Suprapubic skin (tissue), 4 donors: ENCODE results near the gene TBR1. TPM values are rescaled to one million over a fixed set of nuclear protein-coding genes. Genes with fewer than 3 reads are reported as not detected.

Experiments
- DNase-seq, 2 donors: peaks; one replicate each; pipeline ENCODE4 v3.0.0-alpha.2; 2019; ENCODE audit warnings: low spot score in 2 of 2
- H3K27ac ChIP-seq: fragments of 200-600 bp; sonication (generic); one replicate; pipeline ENCODE4 v1.5.1; 2019
- H3K27me3 ChIP-seq: fragments of 200-600 bp; sonication (generic); one replicate; pipeline ENCODE4 v1.5.1; 2019
- H3K36me3 ChIP-seq: fragments of 200-600 bp; sonication (generic); one replicate; pipeline ENCODE4 v1.5.1; 2019
- H3K4me1 ChIP-seq: fragments of 200-600 bp; sonication (generic); one replicate; pipeline ENCODE4 v1.5.1; 2019
- H3K4me3 ChIP-seq: fragments of 200-600 bp; sonication (generic); one replicate; pipeline ENCODE4 v1.5.1; 2019; ENCODE audit warnings: mild to moderate bottlenecking
- H3K9me3 ChIP-seq: fragments of 200-600 bp; sonication (generic); one replicate; pipeline ENCODE4 v1.5.1; 2019
- CTCF ChIP-seq, 2 donors: fragments of 200-600 bp in 1 of 2; fragments of 450-650 bp in 1 of 2; sonication (generic) in 1 of 2; IDR thresholded peaks; one replicate each; pipeline ENCODE4 v1.5.1; 2016 to 2019; ENCODE audit warnings: antibody characterized with exemption in 2 of 2, mild to moderate bottlenecking in 1 of 2, moderate library complexity in 1 of 2
- EP300 ChIP-seq: sonication (generic); formaldehyde crosslinking; IDR thresholded peaks from one replicate; pipeline ENCODE4 v1.6.1; 2017; ENCODE audit warnings: antibody characterized with exemption
- POLR2A ChIP-seq, 2 donors: fragments of 450-650 bp; IDR thresholded peaks; one replicate each; pipeline ENCODE4 v1.6.1; 2017; ENCODE audit warnings: antibody characterized with exemption in 2 of 2, mild to moderate bottlenecking in 2 of 2, moderate library complexity in 2 of 2
- POLR2AphosphoS5 ChIP-seq, 3 donors: sonication (generic); formaldehyde crosslinking; IDR thresholded peaks; one replicate each; pipeline ENCODE4 v1.6.1; 2017; ENCODE audit warnings: antibody characterized with exemption in 3 of 3
- WGBS: methylation state at CpG from one replicate; pipeline ENCODE4 v1.1.5; 2018; 5-methylcytosine and 5-hydroxymethylcytosine counted together
- total RNA-seq, 4 donors: library from RNA; depleted of rRNA; stranded (reverse); fragments of >200 nt; gene quantifications; one replicate each; pipeline ENCODE4 v1.1.0, GENCODE V29; 2016

TBR1 gene
- total RNA-seq: not detected

DNA sequence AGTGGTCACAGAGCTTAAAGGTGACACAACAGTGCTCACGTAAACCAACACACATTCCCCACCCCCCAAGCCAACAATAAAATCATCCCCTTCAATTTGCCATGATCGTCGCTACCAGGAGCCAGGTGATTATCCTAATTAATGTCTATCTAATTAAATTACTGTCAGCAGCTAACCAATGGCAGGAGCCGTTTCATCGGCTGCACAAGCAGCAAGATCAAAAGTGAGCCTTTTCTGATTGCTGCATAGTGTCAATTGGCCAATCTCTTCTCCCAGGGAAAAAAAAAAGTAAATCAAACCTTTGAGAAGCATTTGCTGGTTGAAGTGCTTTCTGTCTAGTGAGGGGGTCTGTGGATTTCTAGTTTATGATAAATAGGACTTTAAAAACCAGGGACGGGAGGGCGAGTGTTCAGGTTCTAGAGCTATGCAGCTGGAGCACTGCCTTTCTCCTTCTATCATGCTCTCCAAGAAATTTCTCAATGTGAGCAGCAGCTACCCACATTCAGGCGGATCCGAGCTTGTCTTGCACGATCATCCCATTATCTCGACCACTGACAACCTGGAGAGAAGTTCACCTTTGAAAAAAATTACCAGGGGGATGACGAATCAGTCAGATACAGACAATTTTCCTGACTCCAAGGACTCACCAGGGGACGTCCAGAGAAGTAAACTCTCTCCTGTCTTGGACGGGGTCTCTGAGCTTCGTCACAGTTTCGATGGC is at the start of gene TBR1:
Gene TBR1 (plus strand): TSS at position 311 of the 721 bp plus-strand sequence. CDS start 114 bp downstream, at position 425.
- TF ChIP-seq EP300 (no peak), POLR2AphosphoS5 (IDR thresholded peaks at IDR 0.05) (no peak), POLR2A (IDR thresholded peaks at IDR 0.05) (no peak), CTCF (IDR thresholded peaks at IDR 0.05) (no peak)
- Histone ChIP-seq H3K4me3 (peak within 1 kb of the TSS; percentile 54), H3K27ac (no peak within 1 kb of the TSS), H3K27me3 (peaks cover 76% of the 10 kb centered on the region), H3K4me1 (peaks cover 52% of the 10 kb centered on the region), H3K9me3 (no peaks in the 10 kb centered on the region), H3K36me3 (no peaks in the 10 kb centered on the region)
- no peak for DNase-seq
- WGBS: 6% methylated on average over 12 of the region's 16 CpGs

- DNase-seq: no peak
- peaks cover 9% of the 10 kb centered on the region for H3K36me3 ChIP-seq
- H3K4me3 ChIP-seq: no peak overlapping the region
- no peak for TF ChIP-seq POLR2A (IDR thresholded peaks at IDR 0.05)
- TF ChIP-seq POLR2AphosphoS5 (IDR thresholded peaks at IDR 0.05): no peak
- TF ChIP-seq CTCF (IDR thresholded peaks at IDR 0.05): no peak
- TF ChIP-seq EP300: no peak
- 86% methylated on average over 3 of the region's 3 CpGs for WGBS
- H3K27ac ChIP-seq: no peak overlapping the region
- no peaks in the 10 kb centered on the region for H3K27me3 ChIP-seq
- no peaks in the 10 kb centered on the region for H3K4me1 ChIP-seq
- H3K9me3 ChIP-seq: peaks cover 5% of the 10 kb centered on the region
Observed at GRCh38 chr2:161367675-161368074, 48.4 kb upstream of the TBR1 start.

DNA sequence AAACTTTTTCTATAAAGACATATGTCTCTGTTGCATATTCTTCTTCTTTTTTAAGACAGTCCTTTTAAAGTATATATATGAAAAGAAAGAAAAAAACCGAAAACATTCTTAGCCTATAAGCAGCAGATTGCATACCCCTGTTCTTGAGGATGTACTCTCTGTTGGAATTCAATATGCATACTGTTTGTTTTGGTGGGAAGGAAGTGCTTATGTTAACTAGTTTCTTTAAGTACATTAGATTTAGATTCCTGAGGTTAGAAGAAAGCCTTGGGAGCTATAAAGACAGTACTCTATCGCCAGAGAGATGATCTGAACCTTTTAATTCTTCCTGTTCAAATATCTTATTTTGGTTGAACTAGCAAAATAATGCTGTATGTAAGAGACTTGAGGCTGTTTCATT is 46.8 kb upstream of the TBR1 start:
- 89% methylated on average over 2 of the region's 2 CpGs for WGBS
- Histone ChIP-seq H3K4me1 (no peaks in the 10 kb centered on the region), H3K4me3 (no peak overlapping the region), H3K36me3 (peaks cover 9% of the 10 kb centered on the region), H3K27ac (no peak overlapping the region), H3K27me3 (no peaks in the 10 kb centered on the region), H3K9me3 (no peaks in the 10 kb centered on the region)
- DNase-seq: no peak
- TF ChIP-seq POLR2A (IDR thresholded peaks at IDR 0.05): no peak
- no peak for TF ChIP-seq CTCF (IDR thresholded peaks at IDR 0.05)
- no peak for TF ChIP-seq EP300
- TF ChIP-seq POLR2AphosphoS5 (IDR thresholded peaks at IDR 0.05): no peak

- Histone ChIP-seq H3K27ac (no peak overlapping the region), H3K4me3 (no peak overlapping the region), H3K36me3 (peaks cover 9% of the 10 kb centered on the region), H3K9me3 (no peaks in the 10 kb centered on the region), H3K27me3 (no peaks in the 10 kb centered on the region), H3K4me1 (no peaks in the 10 kb centered on the region)
- WGBS: 74% methylated on average over 3 of the region's 3 CpGs
- TF ChIP-seq POLR2AphosphoS5 (IDR thresholded peaks at IDR 0.05) (no peak), EP300 (no peak), POLR2A (IDR thresholded peaks at IDR 0.05) (no peak), CTCF (IDR thresholded peaks at IDR 0.05) (no peak)
- no peak for DNase-seq
Observed at GRCh38 chr2:161370981-161371380, 45.1 kb upstream of the TBR1 start.

DNA sequence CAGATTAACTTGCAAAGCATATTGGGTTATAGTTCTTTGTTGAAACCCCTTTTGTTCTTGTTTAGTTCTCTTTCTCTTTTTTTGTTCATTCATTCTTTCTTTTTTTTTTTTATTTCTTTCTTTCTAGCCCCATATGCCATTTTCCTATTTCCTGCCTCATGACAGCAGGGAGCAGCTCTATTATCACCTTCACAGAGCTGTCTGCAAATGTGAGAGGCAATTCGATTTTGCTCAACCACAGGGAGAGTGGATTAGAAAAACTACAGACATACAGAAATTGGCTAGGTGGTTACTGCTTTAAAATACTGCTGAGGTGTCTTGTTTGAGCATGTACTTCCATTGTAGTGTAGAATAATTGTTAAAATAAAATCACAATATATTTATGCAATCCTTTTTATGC is 44.2 kb upstream of the TBR1 start:
- no peak for TF ChIP-seq POLR2A (IDR thresholded peaks at IDR 0.05)
- TF ChIP-seq EP300: no peak
- TF ChIP-seq CTCF (IDR thresholded peaks at IDR 0.05): no peak
- no peak for TF ChIP-seq POLR2AphosphoS5 (IDR thresholded peaks at IDR 0.05)
- no peaks in the 10 kb centered on the region for H3K4me1 ChIP-seq
- no peaks in the 10 kb centered on the region for H3K27me3 ChIP-seq
- H3K9me3 ChIP-seq: no peaks in the 10 kb centered on the region
- DNase-seq: no peak
- peaks cover 9% of the 10 kb centered on the region for H3K36me3 ChIP-seq
- H3K4me3 ChIP-seq: no peak overlapping the region
- H3K27ac ChIP-seq: no peak overlapping the region
- WGBS: 32% methylated on average over 1 of the region's 1 CpG
